Osteoblast (primary cell): ENCODE results near the gene PRRC2C. TPM values are rescaled to one million over a fixed set of nuclear protein-coding genes. Genes with fewer than 3 reads are reported as not detected.
"Not testable (repeated sequence)": the region's sequence is repeated elsewhere in the genome, so short reads cannot be mapped to it uniquely, and the experiment has no call there.

Experiments
- DNase-seq: peaks from one replicate; pipeline ENCODE4 v3.0.0; 2011; ENCODE audit warnings: low spot score, mixed read lengths; ENCODE audit not compliant: insufficient read length; ENCODE audit errors: missing footprints
- H2AFZ ChIP-seq: 2 replicates; pipeline ENCODE4 v1.6.0; 2011; ENCODE audit warnings: mild to moderate bottlenecking, low read length
- H3K27ac ChIP-seq: 2 replicates; pipeline ENCODE4 v1.5.1; 2011; ENCODE audit warnings: mild to moderate bottlenecking, low read depth, low read length, moderate library complexity
- H3K27me3 ChIP-seq: 2 replicates; pipeline ENCODE4 v1.6.0; 2012; ENCODE audit warnings: mild to moderate bottlenecking, control low read depth, inconsistent platforms, low read length, moderate library complexity; ENCODE audit not compliant: insufficient read depth
- H3K36me3 ChIP-seq: 2 replicates; pipeline ENCODE4 v1.5.1; 2011; ENCODE audit warnings: mild to moderate bottlenecking, low read length, control low read depth, moderate library complexity; ENCODE audit not compliant: insufficient read depth
- H3K4me1 ChIP-seq: 2 replicates; pipeline ENCODE4 v1.5.1; 2011; ENCODE audit warnings: mild to moderate bottlenecking, low read length, control low read depth, moderate library complexity; ENCODE audit not compliant: insufficient read depth
- H3K4me2 ChIP-seq: 2 replicates; pipeline ENCODE4 v1.6.0; 2011; ENCODE audit warnings: mild to moderate bottlenecking, low read length; ENCODE audit not compliant: insufficient read depth
- H3K4me3 ChIP-seq: fragments of 200-600 bp; sonication (generic); 3 replicates; pipeline ENCODE4 v1.5.1; 2012; ENCODE audit warnings: mild to moderate bottlenecking, low read length, inconsistent platforms; ENCODE audit not compliant: insufficient read depth
- H3K79me2 ChIP-seq: 2 replicates; pipeline ENCODE4 v1.6.0; 2012; ENCODE audit warnings: mild to moderate bottlenecking, low read length, control low read depth, inconsistent platforms; ENCODE audit not compliant: insufficient read depth
- H3K9me3 ChIP-seq: 2 replicates; pipeline ENCODE4 v1.5.1; 2011; ENCODE audit warnings: low read depth, low read length, control low read depth
- H4K20me1 ChIP-seq: 2 replicates; pipeline ENCODE4 v1.6.0; 2012; ENCODE audit warnings: mild to moderate bottlenecking, low read length, control low read depth; ENCODE audit not compliant: insufficient read depth
- total RNA-seq: library from RNA; depleted of rRNA; stranded (reverse); fragments of >200 nt; gene quantifications from 2 replicates; pipeline ENCODE4 v1.2.3, GENCODE V29; 2012
- TF ChIP-seq, protein P1 (sequence below): IDR thresholded peaks from 2 replicates; pipeline ENCODE4 v1.5.1; 2011; ENCODE audit warnings: mild to moderate bottlenecking, low read depth, low read length, moderate library complexity; ENCODE audit errors: extremely low read depth

The PRRC2C gene
- total RNA-seq, 1 donor: 40.5 TPM

DNA sequence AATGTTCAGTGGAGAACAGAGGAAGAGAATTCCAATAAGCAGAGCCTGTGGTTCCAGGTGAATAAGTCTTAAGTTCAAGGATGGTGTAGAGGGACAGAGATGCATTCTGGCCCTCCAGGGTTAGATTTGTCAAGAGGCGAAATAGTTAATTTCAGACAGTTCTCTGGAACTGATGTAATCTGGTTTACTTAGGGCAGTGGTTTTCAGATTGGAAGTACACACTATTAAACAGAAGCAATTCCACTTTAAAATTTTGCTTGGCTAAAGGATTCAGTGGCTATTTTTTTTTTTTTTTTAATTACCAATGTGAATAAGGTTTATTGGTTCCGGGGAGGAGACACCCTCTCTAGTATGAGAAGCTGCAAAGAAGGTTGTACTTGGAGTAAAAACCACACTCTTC is 111.4 kb downstream of the PRRC2C start:
- Histone ChIP-seq H3K36me3 (peaks cover 21% of the 10 kb centered on the region), H3K9me3 (no peaks in the 10 kb centered on the region), H3K27me3 (no peaks in the 10 kb centered on the region), H2AFZ (no peak overlapping the region), H3K27ac (no peak overlapping the region), H4K20me1 (no peaks in the 10 kb centered on the region), H3K4me3 (no peak overlapping the region), H3K4me2 (no peak overlapping the region), H3K79me2 (no peaks in the 10 kb centered on the region), H3K4me1 (peaks cover 4% of the 10 kb centered on the region)
- peak; percentile 11 for DNase-seq
- TF ChIP-seq, protein P1, sequence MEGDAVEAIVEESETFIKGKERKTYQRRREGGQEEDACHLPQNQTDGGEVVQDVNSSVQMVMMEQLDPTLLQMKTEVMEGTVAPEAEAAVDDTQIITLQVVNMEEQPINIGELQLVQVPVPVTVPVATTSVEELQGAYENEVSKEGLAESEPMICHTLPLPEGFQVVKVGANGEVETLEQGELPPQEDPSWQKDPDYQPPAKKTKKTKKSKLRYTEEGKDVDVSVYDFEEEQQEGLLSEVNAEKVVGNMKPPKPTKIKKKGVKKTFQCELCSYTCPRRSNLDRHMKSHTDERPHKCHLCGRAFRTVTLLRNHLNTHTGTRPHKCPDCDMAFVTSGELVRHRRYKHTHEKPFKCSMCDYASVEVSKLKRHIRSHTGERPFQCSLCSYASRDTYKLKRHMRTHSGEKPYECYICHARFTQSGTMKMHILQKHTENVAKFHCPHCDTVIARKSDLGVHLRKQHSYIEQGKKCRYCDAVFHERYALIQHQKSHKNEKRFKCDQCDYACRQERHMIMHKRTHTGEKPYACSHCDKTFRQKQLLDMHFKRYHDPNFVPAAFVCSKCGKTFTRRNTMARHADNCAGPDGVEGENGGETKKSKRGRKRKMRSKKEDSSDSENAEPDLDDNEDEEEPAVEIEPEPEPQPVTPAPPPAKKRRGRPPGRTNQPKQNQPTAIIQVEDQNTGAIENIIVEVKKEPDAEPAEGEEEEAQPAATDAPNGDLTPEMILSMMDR: no peak

DNA sequence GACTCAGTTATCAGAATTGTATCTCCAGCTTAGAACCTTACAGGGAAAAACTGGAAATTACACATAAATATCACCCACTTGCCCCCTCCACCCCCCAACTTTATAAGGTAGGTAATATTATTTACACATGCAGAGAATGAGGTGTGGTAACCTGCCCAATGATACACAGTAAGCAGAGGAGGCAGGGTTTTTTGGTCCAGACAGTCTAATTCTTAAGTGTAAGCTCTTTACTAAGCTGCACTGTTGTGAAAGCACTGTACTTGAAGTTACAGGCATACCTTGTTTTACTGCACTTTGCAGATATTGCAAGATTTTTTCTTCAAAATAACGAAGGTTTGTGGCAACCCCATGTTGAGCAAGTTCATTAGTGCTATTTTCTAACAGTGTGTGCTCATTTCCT is 111.9 kb downstream of the PRRC2C start:
- H3K4me1 ChIP-seq: peaks cover 4% of the 10 kb centered on the region
- TF ChIP-seq, protein P1: no peak
- DNase-seq: no peak
- H3K27ac ChIP-seq: no peak overlapping the region
- peaks cover 16% of the 10 kb centered on the region for H3K36me3 ChIP-seq
- no peaks in the 10 kb centered on the region for H3K9me3 ChIP-seq
- no peak overlapping the region for H2AFZ ChIP-seq
- no peaks in the 10 kb centered on the region for H4K20me1 ChIP-seq
- no peaks in the 10 kb centered on the region for H3K79me2 ChIP-seq
- no peak overlapping the region for H3K4me3 ChIP-seq
- H3K27me3 ChIP-seq: no peaks in the 10 kb centered on the region
- no peak overlapping the region for H3K4me2 ChIP-seq

DNA sequence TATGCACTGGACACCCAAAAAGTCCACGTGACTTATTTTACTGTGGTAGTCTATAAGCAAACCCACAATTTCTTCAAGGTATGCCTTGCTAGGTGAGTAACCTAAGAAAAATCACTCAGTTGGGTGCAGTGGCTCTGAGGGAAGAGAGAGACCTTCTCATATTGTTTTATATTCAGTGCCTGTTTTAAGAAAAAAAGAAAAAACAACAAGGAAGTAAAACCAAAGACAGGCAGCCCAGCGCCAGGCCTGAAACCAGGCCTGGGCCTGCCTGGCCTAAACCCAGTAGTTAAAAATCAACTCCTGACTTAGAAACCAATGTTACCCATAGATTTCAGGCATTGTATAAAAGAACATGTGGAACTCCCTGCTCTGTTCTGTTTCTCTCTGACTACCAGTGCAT is 115.0 kb downstream of the PRRC2C start:
- not testable (repeated sequence) for H3K27ac ChIP-seq, H3K36me3 ChIP-seq, H2AFZ ChIP-seq

DNA sequence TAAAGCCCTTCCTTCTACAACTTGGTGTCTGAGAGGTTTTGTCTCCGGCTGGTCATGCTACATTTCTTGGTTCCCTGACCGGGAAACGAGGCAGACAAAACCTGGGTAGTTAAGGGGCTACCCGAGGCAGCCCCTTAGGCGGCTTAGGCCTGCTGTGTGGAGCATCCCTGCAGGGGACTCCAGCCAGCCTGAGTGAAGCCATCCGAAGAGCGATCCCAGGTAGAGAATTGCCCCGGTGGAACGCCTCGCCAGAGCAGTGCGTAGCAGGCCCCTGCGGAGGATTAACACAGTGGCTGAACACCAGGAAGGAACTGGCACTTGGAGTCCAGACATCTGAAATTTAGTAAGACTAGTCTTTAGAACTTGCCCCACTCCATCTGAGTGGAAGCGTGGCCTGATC is 115.5 kb downstream of the PRRC2C start:
- TF ChIP-seq, protein P1: no peak
- DNase-seq: no peak
- Histone ChIP-seq H3K4me1 (no peaks in the 10 kb centered on the region), H3K4me2 (no peak overlapping the region), H2AFZ (no peak overlapping the region), H3K27me3 (no peaks in the 10 kb centered on the region), H3K27ac (no peak overlapping the region), H3K9me3 (no peaks in the 10 kb centered on the region), H3K4me3 (no peak overlapping the region), H3K79me2 (no peaks in the 10 kb centered on the region), H3K36me3 (peaks cover 5% of the 10 kb centered on the region), H4K20me1 (no peaks in the 10 kb centered on the region)

More for the DNA sequence above, 115.0 kb downstream of the PRRC2C start:
- not testable (repeated sequence) for H3K9me3 ChIP-seq, H4K20me1 ChIP-seq, H3K79me2 ChIP-seq, H3K4me3 ChIP-seq, H3K4me2 ChIP-seq, H3K4me1 ChIP-seq, DNase-seq, H3K27me3 ChIP-seq

DNA sequence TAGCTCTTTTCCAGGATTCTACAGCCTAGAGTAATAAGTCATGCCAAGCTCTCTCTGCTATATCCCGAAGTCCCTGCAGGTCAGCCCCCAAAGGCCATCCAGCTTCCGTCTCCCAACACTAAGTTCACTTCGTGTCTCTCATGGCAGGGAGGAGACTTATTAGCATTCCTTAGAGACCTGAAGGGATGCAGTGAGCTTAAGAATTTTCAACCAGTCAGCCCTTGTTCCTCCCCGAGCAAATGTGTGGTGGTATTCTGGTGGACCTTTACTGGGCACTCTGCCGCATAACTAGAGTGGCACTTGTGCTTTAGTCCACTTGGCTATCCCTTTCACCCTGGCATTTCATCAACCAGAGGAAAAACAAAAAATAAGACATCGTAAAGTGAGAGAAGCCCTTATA is 117.7 kb downstream of the PRRC2C start:
- H4K20me1 ChIP-seq, H3K4me2 ChIP-seq, DNase-seq, H3K27ac ChIP-seq, H3K79me2 ChIP-seq, H2AFZ ChIP-seq, H3K4me1 ChIP-seq, H3K27me3 ChIP-seq, H3K36me3 ChIP-seq, H3K4me3 ChIP-seq, H3K9me3 ChIP-seq: not testable (repeated sequence)
